ENCODE measurements around the gene SLC2A13. TPM values are rescaled to one million over a fixed set of nuclear protein-coding genes. Genes with fewer than 3 reads are reported as not detected.

SLC2A13 gene
- total RNA-seq, 1 experiment from 2014 or later, result 15.3 TPM

DNA sequence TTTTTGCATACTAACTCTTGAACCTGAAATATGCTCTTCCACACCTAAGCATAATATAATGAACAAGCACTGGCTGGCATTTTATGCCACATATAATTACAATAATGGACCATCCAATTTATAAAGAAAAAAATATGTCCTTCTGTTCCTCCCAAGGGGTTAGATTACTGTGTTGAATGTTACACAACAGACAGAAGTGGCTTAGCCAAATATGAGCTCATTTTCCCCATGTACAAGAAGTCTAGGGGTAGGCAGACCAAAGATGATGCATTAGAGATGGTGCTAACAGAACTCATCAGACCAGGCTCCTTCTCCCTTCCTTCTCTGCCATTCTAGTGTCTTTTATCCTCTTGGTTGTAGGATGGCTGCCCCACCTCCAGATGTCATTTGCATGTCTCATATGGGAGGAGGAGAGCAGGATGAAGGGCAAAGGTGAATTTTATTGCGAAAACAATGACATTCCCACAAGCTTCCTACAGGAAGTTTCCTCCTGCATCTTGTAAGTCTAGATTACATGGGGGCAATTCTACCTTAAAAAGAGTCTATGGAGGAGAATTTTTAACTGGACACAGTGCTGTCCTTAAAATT lies 43.9 kb upstream of the SLC2A13 start (continued):
- TF ChIP-seq, protein P1, sequence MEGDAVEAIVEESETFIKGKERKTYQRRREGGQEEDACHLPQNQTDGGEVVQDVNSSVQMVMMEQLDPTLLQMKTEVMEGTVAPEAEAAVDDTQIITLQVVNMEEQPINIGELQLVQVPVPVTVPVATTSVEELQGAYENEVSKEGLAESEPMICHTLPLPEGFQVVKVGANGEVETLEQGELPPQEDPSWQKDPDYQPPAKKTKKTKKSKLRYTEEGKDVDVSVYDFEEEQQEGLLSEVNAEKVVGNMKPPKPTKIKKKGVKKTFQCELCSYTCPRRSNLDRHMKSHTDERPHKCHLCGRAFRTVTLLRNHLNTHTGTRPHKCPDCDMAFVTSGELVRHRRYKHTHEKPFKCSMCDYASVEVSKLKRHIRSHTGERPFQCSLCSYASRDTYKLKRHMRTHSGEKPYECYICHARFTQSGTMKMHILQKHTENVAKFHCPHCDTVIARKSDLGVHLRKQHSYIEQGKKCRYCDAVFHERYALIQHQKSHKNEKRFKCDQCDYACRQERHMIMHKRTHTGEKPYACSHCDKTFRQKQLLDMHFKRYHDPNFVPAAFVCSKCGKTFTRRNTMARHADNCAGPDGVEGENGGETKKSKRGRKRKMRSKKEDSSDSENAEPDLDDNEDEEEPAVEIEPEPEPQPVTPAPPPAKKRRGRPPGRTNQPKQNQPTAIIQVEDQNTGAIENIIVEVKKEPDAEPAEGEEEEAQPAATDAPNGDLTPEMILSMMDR (IDR thresholded peaks at IDR 0.05), result no peak
- TF ChIP-seq TEAD4 (CRISPR knock-in tag; IDR thresholded peaks at IDR 0.05) (no peak), FOXK1 (CRISPR knock-in tag; IDR thresholded peaks at IDR 0.05) (no peak), ETV6 (CRISPR knock-in tag; IDR thresholded peaks at IDR 0.05) (no peak), CREB1 (CRISPR knock-in tag; IDR thresholded peaks at IDR 0.05) (no peak), JUN (CRISPR knock-in tag; IDR thresholded peaks at IDR 0.05) (no peak), KAT7 (CRISPR knock-in tag; IDR thresholded peaks at IDR 0.05; ENCODE audit: borderline replicate concordance) (no peak), PRRX2 (CRISPR knock-in tag; IDR thresholded peaks at IDR 0.05) (no peak)
- TF ChIP-seq, protein P2, sequence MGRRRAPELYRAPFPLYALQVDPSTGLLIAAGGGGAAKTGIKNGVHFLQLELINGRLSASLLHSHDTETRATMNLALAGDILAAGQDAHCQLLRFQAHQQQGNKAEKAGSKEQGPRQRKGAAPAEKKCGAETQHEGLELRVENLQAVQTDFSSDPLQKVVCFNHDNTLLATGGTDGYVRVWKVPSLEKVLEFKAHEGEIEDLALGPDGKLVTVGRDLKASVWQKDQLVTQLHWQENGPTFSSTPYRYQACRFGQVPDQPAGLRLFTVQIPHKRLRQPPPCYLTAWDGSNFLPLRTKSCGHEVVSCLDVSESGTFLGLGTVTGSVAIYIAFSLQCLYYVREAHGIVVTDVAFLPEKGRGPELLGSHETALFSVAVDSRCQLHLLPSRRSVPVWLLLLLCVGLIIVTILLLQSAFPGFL (CRISPR knock-in tag; IDR thresholded peaks at IDR 0.05; ENCODE audit: borderline replicate concordance), result no peak
- TF ChIP-seq, protein P3, sequence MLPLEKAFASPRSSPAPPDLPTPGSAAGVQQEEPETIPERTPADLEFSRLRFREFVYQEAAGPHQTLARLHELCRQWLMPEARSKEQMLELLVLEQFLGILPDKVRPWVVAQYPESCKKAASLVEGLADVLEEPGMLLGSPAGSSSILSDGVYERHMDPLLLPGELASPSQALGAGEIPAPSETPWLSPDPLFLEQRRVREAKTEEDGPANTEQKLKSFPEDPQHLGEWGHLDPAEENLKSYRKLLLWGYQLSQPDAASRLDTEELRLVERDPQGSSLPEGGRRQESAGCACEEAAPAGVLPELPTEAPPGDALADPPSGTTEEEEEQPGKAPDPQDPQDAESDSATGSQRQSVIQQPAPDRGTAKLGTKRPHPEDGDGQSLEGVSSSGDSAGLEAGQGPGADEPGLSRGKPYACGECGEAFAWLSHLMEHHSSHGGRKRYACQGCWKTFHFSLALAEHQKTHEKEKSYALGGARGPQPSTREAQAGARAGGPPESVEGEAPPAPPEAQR (CRISPR knock-in tag; IDR thresholded peaks at IDR 0.05), result no peak
- TF ChIP-seq, protein P4, sequence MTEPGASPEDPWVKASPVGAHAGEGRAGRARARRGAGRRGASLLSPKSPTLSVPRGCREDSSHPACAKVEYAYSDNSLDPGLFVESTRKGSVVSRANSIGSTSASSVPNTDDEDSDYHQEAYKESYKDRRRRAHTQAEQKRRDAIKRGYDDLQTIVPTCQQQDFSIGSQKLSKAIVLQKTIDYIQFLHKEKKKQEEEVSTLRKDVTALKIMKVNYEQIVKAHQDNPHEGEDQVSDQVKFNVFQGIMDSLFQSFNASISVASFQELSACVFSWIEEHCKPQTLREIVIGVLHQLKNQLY (CRISPR knock-in tag; IDR thresholded peaks at IDR 0.05), result no peak

DNA sequence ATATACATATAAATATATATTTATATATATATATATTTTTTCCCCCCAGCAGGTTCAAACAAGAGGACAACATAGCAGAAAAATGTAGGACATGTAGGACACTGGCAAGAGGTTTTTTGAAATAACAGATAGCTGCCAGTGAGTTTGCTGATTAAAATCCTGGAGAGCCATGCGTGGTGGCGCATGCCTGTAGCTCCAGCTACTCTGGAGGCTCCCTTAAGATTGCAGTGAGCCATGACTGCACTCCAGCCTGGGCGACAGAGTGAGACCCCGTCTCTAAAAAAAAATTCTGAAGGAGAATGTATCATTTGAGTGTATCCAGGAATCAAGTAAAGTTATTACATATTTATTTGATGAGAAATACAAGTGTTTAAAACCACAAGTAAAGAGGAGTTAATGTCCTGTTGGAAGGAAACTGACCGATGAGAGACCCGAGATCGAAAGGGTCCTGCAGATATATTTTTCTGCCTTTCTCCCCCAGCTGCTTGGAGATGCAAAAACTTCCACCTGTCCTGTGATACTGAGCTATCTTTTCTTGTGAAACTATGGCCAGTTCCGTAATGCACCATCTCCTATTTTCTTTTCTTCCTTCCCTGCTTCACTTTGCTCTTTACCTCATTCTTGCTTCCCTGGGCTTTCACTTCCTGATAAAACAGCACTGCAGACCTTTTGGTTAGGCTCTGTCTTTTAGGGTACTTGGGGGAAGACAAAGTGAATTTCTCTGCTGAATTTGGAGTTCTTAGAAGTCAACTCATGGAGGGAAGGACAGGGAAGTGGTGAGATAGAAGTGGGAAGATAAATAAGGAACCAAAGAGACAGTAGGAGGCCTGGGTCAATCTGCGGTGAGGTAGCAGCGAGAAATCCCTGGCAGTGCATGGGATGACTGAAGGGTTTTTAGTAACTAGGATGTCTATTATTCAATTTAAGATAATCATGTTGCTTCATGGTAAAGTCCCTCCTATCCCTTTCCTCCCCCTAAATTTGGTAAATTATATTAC lies 41.2 kb upstream of the SLC2A13 start:
- Mint-ChIP-seq H3K36me3 (no peaks in the 10 kb centered on the region), H3K4me3 (no peak overlapping the region), H3K4me1 (peaks cover 5% of the 10 kb centered on the region), H3K27me3 (ENCODE audit: low read depth) (no peaks in the 10 kb centered on the region), H3K9me3 (no peaks in the 10 kb centered on the region; the same call in none of the 2 replicates), H3K27ac (no peak overlapping the region)
- TF ChIP-seq, protein P5, sequence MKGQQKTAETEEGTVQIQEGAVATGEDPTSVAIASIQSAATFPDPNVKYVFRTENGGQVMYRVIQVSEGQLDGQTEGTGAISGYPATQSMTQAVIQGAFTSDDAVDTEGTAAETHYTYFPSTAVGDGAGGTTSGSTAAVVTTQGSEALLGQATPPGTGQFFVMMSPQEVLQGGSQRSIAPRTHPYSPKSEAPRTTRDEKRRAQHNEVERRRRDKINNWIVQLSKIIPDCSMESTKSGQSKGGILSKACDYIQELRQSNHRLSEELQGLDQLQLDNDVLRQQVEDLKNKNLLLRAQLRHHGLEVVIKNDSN (CRISPR knock-in tag; IDR thresholded peaks at IDR 0.05), result no peak
- TF ChIP-seq, protein P6, sequence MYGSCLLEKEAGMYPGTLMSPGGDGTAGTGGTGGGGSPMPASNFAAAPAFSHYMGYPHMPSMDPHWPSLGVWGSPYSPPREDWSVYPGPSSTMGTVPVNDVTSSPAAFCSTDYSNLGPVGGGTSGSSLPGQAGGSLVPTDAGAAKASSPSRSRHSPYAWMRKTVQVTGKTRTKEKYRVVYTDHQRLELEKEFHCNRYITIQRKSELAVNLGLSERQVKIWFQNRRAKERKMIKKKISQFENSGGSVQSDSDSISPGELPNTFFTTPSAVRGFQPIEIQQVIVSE (CRISPR knock-in tag; IDR thresholded peaks at IDR 0.05; ENCODE audit: borderline replicate concordance), result no peak
- TF ChIP-seq GABPB1 (CRISPR knock-in tag; IDR thresholded peaks at IDR 0.05) (no peak), FOXP1 (CRISPR knock-in tag; IDR thresholded peaks at IDR 0.05; ENCODE audit: borderline replicate concordance) (no peak), ESRRA (CRISPR knock-in tag; IDR thresholded peaks at IDR 0.05; ENCODE audit: borderline replicate concordance) (no peak), TEAD4 (CRISPR knock-in tag; IDR thresholded peaks at IDR 0.05) (no peak)
- TF ChIP-seq, protein P2 (CRISPR knock-in tag; IDR thresholded peaks at IDR 0.05; ENCODE audit: borderline replicate concordance), result no peak
- ChIA-PET CTCF (interaction anchor here (1.0 kb wide), 1 partner anchor 136 kb away, joined by 3 read pairs; no protein-coding TSS in a partner anchor), POLR2A (interaction anchor here (0.5 kb wide), 1 partner anchor 56 kb away, joined by 3 read pairs; no protein-coding TSS in a partner anchor)
- no peak for ATAC-seq
- DNase-seq (ENCODE audit: low spot score), result no peak
